Activated CD8-positive, alpha-beta memory T cell treated with anti-CD3 and anti-CD28 coated beads, Interleukin-2, amount 50 U/mL, for 1 hour (primary cell): ENCODE data around the gene OR4D6.
"Not testable (repeated sequence)": the region's sequence is repeated elsewhere in the genome, so short reads cannot be mapped to it uniquely, and the experiment has no call there.

ENCODE experiments used
- DNase-seq: peaks from one replicate; pipeline ENCODE4 v3.0.0-alpha.2; 2020; ENCODE audit errors: extremely low read depth

The OR4D6 gene

GRCh38 chr11:59456661-59457060, at the start of gene OR4D6:
TSS of gene OR4D6 (plus strand) at chr11:59456961. CDS start at chr11:59456961, 0 bp downstream.
- no peak for DNase-seq

DNA sequence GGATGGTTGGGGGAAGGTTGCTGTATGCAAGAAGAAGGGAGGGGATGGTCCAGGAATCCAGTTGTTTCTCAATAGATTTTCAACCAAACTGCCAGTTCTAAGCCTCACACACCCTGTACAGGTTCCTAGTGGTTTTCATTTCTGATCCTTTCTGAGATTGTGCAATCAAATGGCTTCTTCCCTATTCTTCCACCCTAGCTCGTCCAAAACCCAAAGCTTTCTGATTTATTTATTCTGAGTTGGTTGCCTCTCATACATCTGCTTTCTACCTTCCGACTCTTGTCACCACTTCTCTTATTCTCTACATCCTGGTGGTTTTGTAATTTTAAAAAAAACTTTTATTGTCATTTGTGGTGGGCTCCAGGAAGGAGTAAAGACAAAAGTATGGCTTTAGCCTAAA, 43.1 kb upstream of the OR4D6 start:
- no peak for DNase-seq

- no peak for DNase-seq
These were observed 41.6 kb upstream of the OR4D6 start for GRCh38 chr11:59415111-59415510.

- DNase-seq = no peak
These were observed 40.1 kb upstream of the OR4D6 start for GRCh38 chr11:59416613-59417012.

GRCh38 chr11:59417023-59417422, 39.7 kb upstream of the OR4D6 start:
- no peak for DNase-seq

GRCh38 chr11:59418156-59418555, 38.6 kb upstream of the OR4D6 start:
- DNase-seq = no peak

- DNase-seq = no peak
These were observed 32.9 kb upstream of the OR4D6 start for GRCh38 chr11:59423835-59424234.

GRCh38 chr11:59425131-59425530, 31.6 kb upstream of the OR4D6 start:
- no peak for DNase-seq

DNA sequence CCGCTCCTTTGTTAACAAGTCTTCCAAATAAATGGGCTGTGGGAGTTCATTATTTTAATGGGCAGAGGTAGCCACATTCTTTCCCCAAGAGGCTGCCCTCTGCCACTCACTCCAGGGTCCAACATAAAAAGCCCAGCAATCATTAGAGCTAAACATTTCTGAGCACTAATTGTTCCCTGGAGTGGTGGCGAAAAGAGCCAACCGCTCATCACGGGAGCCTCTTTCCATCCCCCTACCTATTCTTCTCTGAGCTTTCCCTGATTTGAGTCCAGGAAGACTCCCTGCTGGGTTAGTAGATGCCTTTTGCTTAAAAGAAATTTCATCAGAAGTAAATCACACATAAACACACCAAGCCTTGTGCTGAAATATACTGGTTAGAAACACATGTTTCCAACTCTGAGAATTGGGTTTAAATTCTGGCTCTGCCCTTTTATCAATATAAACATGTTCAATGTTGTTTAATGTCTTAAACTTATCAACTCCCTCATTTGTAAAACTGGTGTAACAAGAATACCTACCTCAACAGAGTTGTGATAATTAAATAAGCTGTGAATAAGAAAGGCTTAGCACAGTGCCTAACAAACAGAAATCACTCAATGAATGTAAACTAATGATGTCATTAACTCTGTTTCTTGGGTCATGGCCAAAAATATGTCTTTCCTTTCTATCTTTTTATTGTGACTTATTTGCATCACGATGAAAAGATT, 30.2 kb upstream of the OR4D6 start, which contains the start of gene OR5A2:
OR5A2 (minus strand) TSS at position 53 of the 707 bp plus-strand sequence. CDS start 3,460 bp downstream, outside the sequence.
- DNase-seq = no peak

GRCh38 chr11:59427068-59427382, 29.7 kb upstream of the OR4D6 start:
- no peak for DNase-seq

GRCh38 chr11:59429924-59430516, 26.7 kb upstream of the OR4D6 start:
- peak; percentile 2 for DNase-seq

DNA sequence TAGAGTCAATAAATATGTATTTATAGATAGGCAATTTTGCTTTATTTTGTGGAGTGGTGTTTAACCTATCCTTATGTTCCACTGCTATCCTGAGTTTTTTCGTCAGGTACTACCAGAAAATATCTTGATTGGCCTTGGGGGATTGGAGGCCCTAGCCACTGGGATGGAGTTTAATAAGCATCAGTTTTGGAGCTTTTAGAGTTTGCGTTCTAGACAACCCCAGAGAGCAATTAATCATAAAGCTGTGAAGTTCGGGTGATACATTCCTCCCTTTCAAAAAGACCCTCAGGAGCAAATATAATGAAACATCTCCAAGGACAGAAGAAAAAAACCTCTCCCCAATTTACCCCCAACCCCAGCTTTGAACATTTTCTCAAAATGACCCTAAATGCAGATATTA, 20.6 kb upstream of the OR4D6 start, which contains the start of gene OR5A1:
OR5A1 (plus strand) TSS at position 301 of the 400 bp plus-strand sequence. CDS start 6,700 bp downstream, outside the sequence.
- DNase-seq = no peak

DNA sequence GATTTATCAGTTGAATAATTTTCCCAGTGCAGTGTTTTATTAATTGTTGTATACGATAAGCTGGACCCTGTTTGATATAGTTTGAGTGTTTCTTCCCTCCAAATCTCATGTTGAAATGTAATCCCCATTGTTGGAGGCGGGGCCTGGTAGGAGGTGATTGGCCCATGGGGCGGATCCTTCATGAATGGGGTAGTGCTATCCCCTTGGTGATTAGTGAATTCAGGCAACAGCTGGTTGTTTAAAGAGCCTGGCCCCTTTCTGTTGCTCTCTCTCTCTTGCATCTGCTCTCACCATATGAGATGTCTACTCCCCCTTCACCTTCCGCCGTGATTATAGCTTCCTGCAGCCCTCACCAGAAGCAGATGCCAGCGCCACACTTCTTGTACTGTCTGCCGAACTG, 19.0 kb upstream of the OR4D6 start:
- no peak for DNase-seq

DNA sequence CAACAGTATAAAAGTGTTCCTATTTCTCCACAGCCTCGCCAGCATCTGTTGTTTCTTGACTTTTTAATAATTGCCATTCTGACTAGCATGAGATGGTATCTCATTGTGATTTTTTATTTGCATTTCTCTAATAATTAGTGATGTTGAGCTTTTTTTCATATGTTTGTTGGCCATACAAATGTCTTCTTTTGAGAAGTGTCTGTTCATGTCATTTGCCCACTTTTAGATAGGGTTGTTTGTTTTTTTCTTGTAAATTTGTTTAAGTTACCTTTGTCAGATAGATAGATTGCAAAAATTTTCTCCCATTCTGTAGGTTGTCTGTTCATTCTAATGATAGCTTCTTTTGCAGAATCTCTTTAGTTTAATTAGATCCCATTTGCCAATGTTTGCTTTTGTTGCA, 11.1 kb upstream of the OR4D6 start:
- DNase-seq = not testable (repeated sequence)

DNA sequence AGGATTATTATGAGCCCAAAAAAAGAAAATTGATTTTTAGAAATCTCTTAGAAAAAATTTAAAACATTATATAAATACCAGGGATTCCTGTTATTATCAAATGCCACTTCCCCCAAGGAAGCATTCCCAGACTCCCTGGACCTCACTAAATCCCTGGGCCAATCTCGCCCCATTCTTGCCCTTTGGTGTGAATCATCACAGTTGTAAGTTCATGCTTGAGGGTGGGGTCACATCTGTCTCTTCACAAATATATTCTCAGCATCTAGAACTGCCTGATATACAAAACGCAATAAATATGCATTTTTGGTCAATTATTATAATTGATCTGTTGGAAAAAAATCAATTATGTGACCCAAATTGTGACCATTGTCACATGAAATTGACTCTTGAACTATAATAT, 8.3 kb upstream of the OR4D6 start:
- DNase-seq = no peak

DNA sequence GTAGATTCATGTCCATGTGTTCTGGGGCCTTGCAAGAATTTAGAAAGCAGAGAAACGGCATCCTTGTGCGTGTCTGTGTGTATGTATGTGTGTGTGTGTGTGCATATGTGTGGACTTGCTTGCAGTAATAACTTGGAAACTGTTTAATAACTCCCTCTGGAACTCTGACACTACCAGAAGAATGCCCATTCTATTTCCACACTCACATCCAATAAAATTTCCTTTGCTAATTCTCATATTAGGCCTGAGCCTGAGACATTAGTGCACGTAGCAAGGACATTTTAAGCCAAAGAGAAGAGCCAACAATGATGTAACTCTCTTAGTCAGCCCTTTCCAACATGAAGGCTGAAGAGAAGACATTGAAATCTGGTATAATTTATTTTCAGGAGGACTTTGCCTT, 3.2 kb downstream of the OR4D6 start:
- DNase-seq = no peak

GRCh38 chr11:59463190-59463641, 6.5 kb downstream of the OR4D6 start:
- no peak for DNase-seq

DNA sequence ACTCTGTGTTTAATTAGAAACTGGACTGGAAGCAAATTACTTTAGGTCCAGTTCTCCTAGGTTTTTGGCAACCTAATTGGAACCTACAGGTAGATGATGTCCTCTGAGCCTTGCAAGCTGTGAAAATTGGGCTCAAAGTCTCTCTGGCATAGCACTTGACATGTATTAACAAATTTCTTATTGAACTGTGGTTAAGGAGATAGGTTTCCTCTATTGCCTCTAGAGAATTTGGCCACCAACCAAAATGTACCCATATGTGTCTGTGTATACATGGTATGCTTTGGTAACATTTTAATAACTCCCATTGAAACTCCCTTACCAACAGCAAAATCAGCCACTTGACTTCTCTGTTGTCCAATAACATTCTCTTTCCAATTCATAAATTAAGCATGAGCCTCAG, 16.3 kb downstream of the OR4D6 start, which contains the start of gene OR4D10:
OR4D10 (plus strand) TSS at position 301 of the 400 bp plus-strand sequence. CDS start 4,115 bp downstream, outside the sequence.
- DNase-seq = no peak

GRCh38 chr11:59475176-59475575, 18.4 kb downstream of the OR4D6 start:
- DNase-seq = no peak

GRCh38 chr11:59479906-59480305, 23.1 kb downstream of the OR4D6 start:
- no peak for DNase-seq

GRCh38 chr11:59480359-59480758, 23.6 kb downstream of the OR4D6 start:
- DNase-seq = no peak

DNA sequence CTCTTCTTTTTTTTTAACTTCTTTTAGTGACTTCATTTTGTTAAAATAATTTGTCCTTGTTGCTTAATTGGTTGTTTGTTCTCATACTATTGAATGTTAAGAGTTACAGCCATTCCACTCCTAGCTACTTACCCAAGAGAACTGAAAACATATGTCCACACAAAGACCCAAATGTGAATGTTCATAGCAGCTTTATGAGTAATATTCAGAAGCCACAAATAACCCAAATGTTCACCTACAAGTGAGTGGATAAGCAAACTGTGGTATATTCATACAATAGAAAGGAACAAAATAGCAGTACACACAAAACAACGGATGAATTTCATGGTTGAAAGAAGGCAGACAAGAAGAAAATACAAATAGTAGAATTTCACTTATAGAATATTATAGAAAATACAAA, 45.2 kb downstream of the OR4D6 start:
- no peak for DNase-seq

DNA sequence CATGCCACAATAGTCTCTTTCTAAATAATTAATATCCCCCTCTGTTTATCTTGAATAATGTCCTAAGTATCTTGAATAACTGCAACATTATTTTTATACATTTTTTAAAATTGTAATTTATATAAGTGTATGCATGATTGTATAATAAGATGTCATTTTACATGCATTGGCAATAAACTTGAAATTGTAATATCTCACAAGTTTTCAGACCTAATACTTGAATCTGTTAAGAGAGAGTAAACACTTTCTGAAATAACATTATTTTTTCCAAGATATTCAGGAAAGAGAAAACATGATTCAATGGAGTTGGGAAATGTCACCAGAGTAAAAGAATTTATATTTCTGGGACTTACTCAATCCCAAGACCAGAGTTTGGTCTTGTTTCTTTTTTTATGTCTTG, 46.5 kb downstream of the OR4D6 start, which contains the start of gene OR4D11:
OR4D11 (plus strand) TSS at position 301 of the 400 bp plus-strand sequence; CDS start at position 301, 0 bp downstream.
- DNase-seq = no peak
